HepG2 (cell line): ENCODE results near the gene MIER1.

Experiments used
- CREB1 ChIP-seq, 2 experiments: fragments of 450-650 bp in 1 of 2; IDR thresholded peaks; 2 replicates each; pipeline ENCODE4 v1.6.1; 2016 to 2017; ENCODE audit warnings: control low read depth in 1 of 2, mild to moderate bottlenecking in 1 of 2, missing compliant biosample characterization in 1 of 2, missing genetic modification characterization in 1 of 2
- EP300 ChIP-seq, 3 experiments: sonication (generic) in 1 of 3; formaldehyde crosslinking in 1 of 3; IDR thresholded peaks; 2 replicates each; pipeline versions ENCODE4 v1.5.1 to v1.6.1; 2011 to 2020; ENCODE audit warnings: low read depth in 2 of 3, low read length in 2 of 3, borderline replicate concordance in 1 of 3, improper control_type of control experiment in 1 of 3, mild to moderate bottlenecking in 1 of 3, missing genetic modification reagents in 1 of 3, moderate library complexity in 1 of 3
- POLR2A ChIP-seq, 2 experiments: IDR thresholded peaks; 2 replicates each; pipeline ENCODE4 v1.6.1; 2011; ENCODE audit warnings: low read depth in 2 of 2, low read length in 2 of 2, mild to moderate bottlenecking in 1 of 2, moderate library complexity in 1 of 2; ENCODE audit not compliant: insufficient read depth in 1 of 2
- ZNF891 ChIP-seq: sonication (generic); formaldehyde crosslinking; IDR thresholded peaks from 2 replicates; pipeline ENCODE4 v1.5.0; 2020; ENCODE audit warnings: mild to moderate bottlenecking, missing genetic modification reagents

- TF ChIP-seq EP300 (IDR thresholded peaks at IDR 0.05; ENCODE audit: low read depth in 2 of 2, low read length in 2 of 2) (no peak), EP300 (CRISPR knock-in tag; IDR thresholded peaks at IDR 0.05; ENCODE audit: borderline replicate concordance) (no peak), POLR2A (IDR thresholded peaks at IDR 0.05; ENCODE audit: insufficient read depth in 1 of 2, low read depth in 2 of 2, low read length in 2 of 2) (no peak), CREB1 (IDR thresholded peaks at IDR 0.05) (no peak), CREB1 (CRISPR knock-in tag; IDR thresholded peaks at IDR 0.05) (no peak), ZNF891 (CRISPR knock-in tag) (no peak)
Observed at GRCh38 chr1:66930823-66931174, 6.0 kb downstream of the MIER1 start.
